ENCODE data around the gene LGALS13. TPM values are rescaled to one million over a fixed set of nuclear protein-coding genes. Genes with fewer than 3 reads are reported as not detected.

The LGALS13 gene
- total RNA-seq, 1 donor from 2014 or later = not detected

- no peak for TF ChIP-seq CTCF (IDR thresholded peaks at IDR 0.05; ENCODE audit: borderline replicate concordance)
- H3K36me3 ChIP-seq = no peaks in the 10 kb centered on the region
These were observed 6.4 kb upstream of the LGALS13 start for GRCh38 chr19:39595950-39596349.

DNA sequence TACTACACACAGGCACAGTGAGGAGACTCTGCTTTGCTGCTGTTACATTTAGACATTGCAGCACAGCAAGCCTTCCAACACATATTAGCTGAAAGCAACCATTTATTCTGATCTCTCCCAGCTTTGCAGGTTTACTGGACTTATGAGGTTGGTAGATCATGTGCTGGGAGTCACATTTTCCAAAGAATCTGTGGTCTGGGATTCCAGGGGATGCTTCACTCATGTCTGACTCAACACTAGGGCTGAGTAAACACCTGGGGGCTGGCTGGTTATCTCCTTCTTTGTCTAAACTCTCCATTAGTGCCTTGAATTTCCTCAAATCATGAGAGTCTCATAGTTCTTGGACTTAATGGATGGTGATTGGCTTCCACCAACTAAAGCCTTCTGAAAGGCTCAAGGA, 5.4 kb upstream of the LGALS13 start:
- H3K36me3 ChIP-seq = no peaks in the 10 kb centered on the region
- H3K27ac ChIP-seq (replicated peaks) = no peak overlapping the region
- no peaks in the 10 kb centered on the region for H3K4me1 ChIP-seq
- peaks cover 58% of the 10 kb centered on the region for H3K27me3 ChIP-seq (ENCODE audit: low read depth)
- no peak for TF ChIP-seq CTCF (IDR thresholded peaks at IDR 0.05; ENCODE audit: borderline replicate concordance)
- H3K9me3 ChIP-seq (replicated peaks) = peaks cover 6% of the 10 kb centered on the region
- intact Hi-C loops (cut with micrococcal nuclease) = no loop called here
- H3K4me3 ChIP-seq = no peak overlapping the region
- DNase-seq = no peak

More at GRCh38 chr19:39595950-39596349, 6.4 kb upstream of the LGALS13 start:
- peaks cover under 1% of the 10 kb centered on the region for H3K9me3 ChIP-seq (replicated peaks)
- no peak for DNase-seq
- intact Hi-C loops (cut with micrococcal nuclease) = no loop called here
- H3K4me1 ChIP-seq = no peaks in the 10 kb centered on the region
- H3K27ac ChIP-seq (replicated peaks) = no peak overlapping the region
- peaks cover 59% of the 10 kb centered on the region for H3K27me3 ChIP-seq (ENCODE audit: low read depth)
- no peak overlapping the region for H3K4me3 ChIP-seq

GRCh38 chr19:39599116-39599515, 3.2 kb upstream of the LGALS13 start:
- no peaks in the 10 kb centered on the region for H3K4me1 ChIP-seq
- H3K9me3 ChIP-seq (replicated peaks) = peaks cover 6% of the 10 kb centered on the region
- peaks cover 64% of the 10 kb centered on the region for H3K27me3 ChIP-seq (ENCODE audit: low read depth)
- no peak overlapping the region for H3K27ac ChIP-seq (replicated peaks)
- no peak for TF ChIP-seq CTCF (IDR thresholded peaks at IDR 0.05; ENCODE audit: borderline replicate concordance)
- DNase-seq = no peak
- no peak overlapping the region for H3K4me3 ChIP-seq
- H3K36me3 ChIP-seq = no peaks in the 10 kb centered on the region
- intact Hi-C loops (cut with micrococcal nuclease) = no loop called here

DNA sequence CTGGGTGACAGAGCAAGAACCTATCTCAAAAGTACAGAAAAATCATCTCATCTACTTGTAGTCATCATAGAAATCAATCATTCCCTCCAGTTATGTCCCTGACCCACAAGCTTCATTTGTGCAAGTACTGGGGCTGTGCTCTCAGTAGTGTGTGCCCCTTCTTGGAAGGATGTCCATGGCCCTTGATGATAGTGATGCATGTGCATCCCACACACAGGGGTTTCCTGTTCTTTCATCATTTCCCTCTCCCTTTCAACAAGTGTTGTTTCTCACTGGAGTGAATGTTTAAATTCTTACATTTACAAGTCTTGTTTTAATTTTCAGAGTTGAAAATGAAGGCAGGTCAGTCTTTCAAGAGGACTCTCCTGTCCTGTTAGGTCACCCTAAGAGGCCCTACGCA, 1.5 kb downstream of the LGALS13 start:
- Histone ChIP-seq H3K36me3 (no peaks in the 10 kb centered on the region), H3K9me3 (replicated peaks) (peaks cover 6% of the 10 kb centered on the region), H3K27me3 (ENCODE audit: low read depth) (peaks cover 54% of the 10 kb centered on the region), H3K4me1 (no peaks in the 10 kb centered on the region), H3K4me3 (no peak overlapping the region), H3K27ac (replicated peaks) (no peak overlapping the region)
- intact Hi-C loops (cut with micrococcal nuclease) = no loop called here
- TF ChIP-seq CTCF (IDR thresholded peaks at IDR 0.05; ENCODE audit: borderline replicate concordance) = no peak
- no peak for DNase-seq

DNA sequence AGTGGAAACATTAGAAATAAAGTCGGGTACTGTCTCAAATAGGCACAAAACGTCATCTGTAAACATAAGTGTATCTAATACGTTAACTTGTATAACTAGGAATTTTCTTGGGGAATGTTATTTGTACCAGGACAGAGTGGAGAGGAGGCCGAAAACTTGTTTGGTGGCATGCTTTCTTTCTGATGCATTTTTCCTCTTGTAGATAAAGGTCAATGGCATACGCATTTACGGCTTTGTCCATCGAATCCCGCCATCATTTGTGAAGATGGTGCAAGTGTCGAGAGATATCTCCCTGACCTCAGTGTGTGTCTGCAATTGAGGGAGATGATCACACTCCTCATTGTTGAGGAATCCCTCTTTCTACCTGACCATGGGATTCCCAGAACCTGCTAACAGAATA, 4.7 kb downstream of the LGALS13 start:
- Histone ChIP-seq H3K4me1 (no peaks in the 10 kb centered on the region), H3K27me3 (ENCODE audit: low read depth) (peaks cover 34% of the 10 kb centered on the region), H3K27ac (replicated peaks) (no peak overlapping the region), H3K4me3 (no peak overlapping the region), H3K36me3 (no peaks in the 10 kb centered on the region), H3K9me3 (replicated peaks) (no peaks in the 10 kb centered on the region)
- intact Hi-C loops (cut with micrococcal nuclease) = no loop called here
- DNase-seq = no peak
- no peak for TF ChIP-seq CTCF (IDR thresholded peaks at IDR 0.05; ENCODE audit: borderline replicate concordance)

GRCh38 chr19:39607561-39607960, 5.2 kb downstream of the LGALS13 start:
- H3K36me3 ChIP-seq = no peaks in the 10 kb centered on the region
- H3K4me1 ChIP-seq = no peaks in the 10 kb centered on the region
- no peak for DNase-seq
- intact Hi-C loops (cut with micrococcal nuclease) = no loop called here
- TF ChIP-seq CTCF (IDR thresholded peaks at IDR 0.05; ENCODE audit: borderline replicate concordance) = no peak
- H3K4me3 ChIP-seq = no peak overlapping the region
- peaks cover 34% of the 10 kb centered on the region for H3K27me3 ChIP-seq (ENCODE audit: low read depth)
- H3K27ac ChIP-seq (replicated peaks) = no peak overlapping the region
- no peaks in the 10 kb centered on the region for H3K9me3 ChIP-seq (replicated peaks)

Measured in left ventricle myocardium inferior (tissue), 1 donor.